ENCODE results near the gene SLC22A4. TPM values are rescaled to one million over a fixed set of nuclear protein-coding genes. Genes with fewer than 3 reads are reported as not detected.

Gene SLC22A4
- total RNA-seq, 4 donors from 2014 or later, result 0.25 to 1.1 (median 0.61) TPM

GRCh38 chr5:132277256-132277655 is 16.9 kb upstream of the SLC22A4 start:
- ATAC-seq, result no peak
- Histone ChIP-seq H3K9me3 (no peaks in the 10 kb centered on the region), H3K36me3 (peaks cover 0 to 20% of the 10 kb centered on the region in 2 donors), H3K27ac (no peak overlapping the region), H3K4me1 (peaks cover 0 to 13% (median 0%) of the 10 kb centered on the region in 3 donors), H3K27me3 (no peaks in the 10 kb centered on the region), H3K4me3 (no peak overlapping the region)
- WGBS, 2 donors (ENCODE audit: low coverage in 1 of 2), result 46 to 69% methylated on average over 2 to 6 of the region's 6 CpGs
- TF ChIP-seq POLR2AphosphoS5 (IDR thresholded peaks at IDR 0.05) (no peak), CTCF (IDR thresholded peaks at IDR 0.05) (no peak), POLR2A (IDR thresholded peaks at IDR 0.05) (no peak), EP300 (IDR thresholded peaks at IDR 0.05) (no peak)

- peaks cover 0 to 3% (median 0%) of the 10 kb centered on the region in 3 donors for H3K4me1 ChIP-seq
- H3K36me3 ChIP-seq, result peaks cover 0 to 14% of the 10 kb centered on the region in 2 donors
- H3K27ac ChIP-seq, result no peak overlapping the region
- H3K4me3 ChIP-seq, result no peak overlapping the region
- TF ChIP-seq POLR2AphosphoS5 (IDR thresholded peaks at IDR 0.05) (no peak), POLR2A (IDR thresholded peaks at IDR 0.05) (no peak)
- ATAC-seq, result no peak
- H3K27me3 ChIP-seq, result no peaks in the 10 kb centered on the region
- WGBS, 2 donors (ENCODE audit: low coverage in 1 of 2), result 82 to 94% methylated on average over 3 to 5 of the region's 6 CpGs
- no peaks in the 10 kb centered on the region for H3K9me3 ChIP-seq
Observed at GRCh38 chr5:132277971-132278853, 16.0 kb upstream of the SLC22A4 start.

- no peaks in the 10 kb centered on the region for H3K9me3 ChIP-seq
- no peak overlapping the region for H3K27ac ChIP-seq
- peaks cover 0 to 2% of the 10 kb centered on the region in 2 donors for H3K36me3 ChIP-seq
- no peaks in the 10 kb centered on the region for H3K27me3 ChIP-seq
- ATAC-seq, result no peak
- no peaks in the 10 kb centered on the region for H3K4me1 ChIP-seq
- WGBS, 2 donors (ENCODE audit: low coverage in 1 of 2), result 79% methylated on average over 3 of the region's 3 CpGs; no CpG with 5 or more reads in 1 of the 2 donors
- TF ChIP-seq POLR2AphosphoS5 (IDR thresholded peaks at IDR 0.05) (no peak), POLR2A (IDR thresholded peaks at IDR 0.05) (no peak), CTCF (IDR thresholded peaks at IDR 0.05) (no peak), EP300 (IDR thresholded peaks at IDR 0.05) (no peak)
- H3K4me3 ChIP-seq, result no peak overlapping the region
Observed at GRCh38 chr5:132279801-132280200, 14.4 kb upstream of the SLC22A4 start.

GRCh38 chr5:132280371-132281240 is 13.6 kb upstream of the SLC22A4 start:
- 80 to 82% methylated on average over 3 to 5 of the region's 5 CpGs for WGBS, 2 donors (ENCODE audit: low coverage in 1 of 2)

More at GRCh38 chr5:132280371-132281240, 13.6 kb upstream of the SLC22A4 start:
- no peaks in the 10 kb centered on the region for H3K4me1 ChIP-seq
- H3K9me3 ChIP-seq, result no peaks in the 10 kb centered on the region
- no peak for TF ChIP-seq CTCF (IDR thresholded peaks at IDR 0.05)
- TF ChIP-seq POLR2AphosphoS5 (IDR thresholded peaks at IDR 0.05), result no peak
- TF ChIP-seq POLR2A (IDR thresholded peaks at IDR 0.05), result no peak
- ATAC-seq, result no peak
- H3K27me3 ChIP-seq, result no peaks in the 10 kb centered on the region
- H3K4me3 ChIP-seq, result no peak overlapping the region
- no peaks in the 10 kb centered on the region for H3K36me3 ChIP-seq
- no peak overlapping the region for H3K27ac ChIP-seq
